Measurements from ENCODE around the gene SORT1.

SORT1 gene

GRCh38 chr1:109271458-109271857, 126.3 kb downstream of the SORT1 start:
- DNase-seq, result no peak

GRCh38 chr1:109270623-109271317, 126.9 kb downstream of the SORT1 start:
- no peak for DNase-seq

GRCh38 chr1:109269981-109270622, 127.6 kb downstream of the SORT1 start:
- DNase-seq, result no peak

GRCh38 chr1:109269212-109269980, 128.3 kb downstream of the SORT1 start:
- DNase-seq, result no peak

GRCh38 chr1:109268431-109269211, 129.1 kb downstream of the SORT1 start:
- DNase-seq, result no peak

GRCh38 chr1:109267743-109268300, 129.9 kb downstream of the SORT1 start:
- DNase-seq, result no peak

GRCh38 chr1:109266965-109267364, 130.8 kb downstream of the SORT1 start:
- no peak for DNase-seq

GRCh38 chr1:109265741-109266330, 131.9 kb downstream of the SORT1 start:
- no peak for DNase-seq

- no peak for DNase-seq
Observed at GRCh38 chr1:109265016-109265415, 132.7 kb downstream of the SORT1 start.

GRCh38 chr1:109264379-109264755, 133.4 kb downstream of the SORT1 start:
- no peak for DNase-seq

GRCh38 chr1:109263597-109264378, 133.9 kb downstream of the SORT1 start:
- DNase-seq, result peak; percentile 99

GRCh38 chr1:109263234-109263596, 134.5 kb downstream of the SORT1 start:
- no peak for DNase-seq

GRCh38 chr1:109262231-109263055, 135.3 kb downstream of the SORT1 start:
- DNase-seq, result no peak

- no peak for DNase-seq
Observed at GRCh38 chr1:109261578-109261977, 136.1 kb downstream of the SORT1 start.

GRCh38 chr1:109261006-109261405, 136.7 kb downstream of the SORT1 start:
- no peak for DNase-seq

GRCh38 chr1:109259674-109260557, 137.8 kb downstream of the SORT1 start:
- no peak for DNase-seq

Data from islet precursor cell (in vitro differentiated cells).